HG03469 (cell line): Measurements from ENCODE around the gene ANO2.

Source experiments
- ATAC-seq: cut with Tn5 transposase; IDR thresholded peaks from one replicate; pipeline ENCODE4 v1.9.1; 2021; ENCODE audit warnings: mild to moderate bottlenecking, moderate library complexity, moderate number of reproducible peaks; ENCODE audit not compliant: unreplicated experiment

The ANO2 gene

DNA sequence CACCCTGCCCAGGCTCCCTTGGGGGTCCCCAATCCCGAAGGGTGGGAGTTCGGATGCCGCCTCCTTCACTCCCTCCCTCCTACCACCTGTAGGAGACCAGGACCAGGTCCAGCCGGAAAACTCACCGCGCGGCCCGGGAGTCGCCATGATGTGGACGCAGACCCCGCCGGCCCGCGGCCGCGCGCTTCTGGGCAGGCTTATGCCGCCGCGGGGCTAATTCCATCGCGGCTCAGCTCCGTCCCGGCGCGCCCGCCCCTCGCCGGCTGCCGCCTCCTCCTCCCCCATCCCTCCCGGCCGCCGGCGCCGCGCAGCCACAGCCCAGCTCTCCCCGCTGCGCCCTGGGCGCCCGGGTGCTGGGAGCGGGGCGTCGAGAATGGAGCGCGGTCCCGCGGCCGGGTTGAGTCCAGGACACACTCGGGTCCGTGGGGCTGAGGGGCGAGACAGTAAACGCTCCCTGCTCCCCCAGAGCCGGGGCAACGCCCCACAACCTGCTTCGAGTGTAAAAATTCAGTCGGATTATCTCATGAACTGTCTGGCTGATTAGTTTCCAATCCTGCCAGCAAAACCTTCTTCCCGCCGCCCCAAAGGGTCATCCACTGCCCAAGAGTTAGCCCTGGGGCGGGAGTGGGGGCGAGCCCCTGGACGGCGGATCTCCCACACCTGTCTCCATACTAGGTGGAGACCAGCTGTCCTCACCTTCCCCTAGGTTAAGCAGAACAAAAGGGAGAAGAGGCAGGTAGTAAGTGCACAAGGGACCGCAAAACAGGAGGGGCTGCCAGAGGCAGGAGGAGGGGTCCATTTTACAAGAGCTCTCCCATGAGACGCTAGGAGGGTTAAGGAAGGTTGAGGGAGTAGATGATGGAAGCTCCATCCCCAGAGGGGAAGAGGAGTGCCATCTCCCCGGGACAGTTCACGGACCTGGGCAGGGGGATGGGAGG lies at the start of gene ANO2:
Gene ANO2 (minus strand): TSS at position 189 of the 938 bp plus-strand sequence. CDS start 42 bp downstream, at position 147.
- ATAC-seq = no peak

GRCh38 chr12:5989621-5990020 lies 44.6 kb upstream of the ANO2 start:
- no peak for ATAC-seq

- ATAC-seq = no peak
Measured at GRCh38 chr12:5988659-5989116, 43.6 kb upstream of the ANO2 start.

DNA sequence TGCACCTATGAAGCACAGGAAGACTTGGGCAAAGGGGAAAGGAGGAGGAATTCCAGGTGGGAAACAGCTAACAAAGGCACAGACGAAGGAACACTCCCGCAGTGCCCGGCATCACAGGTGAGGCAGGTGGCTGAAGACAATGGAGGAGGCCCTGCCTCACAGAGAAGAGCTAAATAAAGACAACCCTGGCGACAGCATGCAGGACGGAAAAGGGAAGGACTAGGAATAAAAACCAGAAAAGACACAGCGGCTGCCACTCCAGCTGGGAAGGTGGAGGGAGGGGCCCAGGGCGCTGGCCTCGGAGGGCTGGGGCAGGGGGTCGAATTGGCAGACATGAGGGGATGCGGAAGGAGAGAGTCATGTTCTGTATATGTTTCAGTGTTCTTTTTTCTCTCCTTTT lies 43.0 kb upstream of the ANO2 start:
- ATAC-seq = no peak

- ATAC-seq = no peak
Measured at GRCh38 chr12:5987573-5987972, 42.5 kb upstream of the ANO2 start.

DNA sequence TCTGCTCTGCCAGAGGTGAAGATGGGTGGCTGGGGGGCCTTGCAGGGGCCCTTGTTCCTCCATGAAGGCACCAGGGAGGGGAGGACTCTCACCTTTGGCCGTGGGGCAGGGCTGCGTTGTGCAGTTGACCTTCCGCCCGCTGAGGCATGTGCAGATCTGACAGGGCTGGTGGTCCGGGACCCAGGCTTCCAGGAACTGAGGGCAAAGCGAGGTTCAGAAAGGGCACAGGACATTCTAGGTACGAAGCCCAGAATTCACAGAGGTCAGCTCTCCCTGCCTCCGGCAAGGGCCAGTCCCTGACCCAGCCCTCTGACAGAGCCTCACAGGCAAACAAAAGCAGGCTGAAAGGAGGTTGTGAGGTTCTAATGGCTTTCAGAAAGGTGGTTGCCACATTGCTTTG lies 40.4 kb upstream of the ANO2 start:
- ATAC-seq = no peak

- ATAC-seq = no peak
Measured at GRCh38 chr12:5984873-5985272, 39.8 kb upstream of the ANO2 start.

GRCh38 chr12:5982106-5982505 lies 37.0 kb upstream of the ANO2 start:
- no peak for ATAC-seq

DNA sequence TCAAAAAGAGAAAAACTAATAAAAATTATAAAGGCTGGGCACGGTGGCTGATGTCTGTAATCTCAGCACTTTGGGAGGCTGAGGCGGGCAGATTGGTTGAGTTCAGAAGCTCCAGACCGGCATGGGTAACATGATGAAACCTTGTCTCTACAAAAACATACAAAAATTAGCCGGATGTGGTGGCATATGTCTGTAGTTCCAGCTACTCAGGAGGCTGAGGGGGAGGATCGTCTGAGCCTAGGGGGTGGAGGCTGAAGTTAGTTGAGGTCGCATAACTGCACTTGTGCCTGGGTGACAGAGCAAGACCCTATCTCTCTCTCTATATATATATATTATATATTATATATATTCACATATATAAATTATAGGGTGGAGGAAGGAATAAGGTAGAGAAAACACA lies 32.5 kb upstream of the ANO2 start:
- no peak for ATAC-seq

- ATAC-seq = no peak
Measured at GRCh38 chr12:5976711-5977110, 31.7 kb upstream of the ANO2 start.

- no peak for ATAC-seq
Measured at GRCh38 chr12:5976196-5976595, 31.1 kb upstream of the ANO2 start.

- no peak for ATAC-seq
Measured at GRCh38 chr12:5973461-5974115, 28.5 kb upstream of the ANO2 start.

- ATAC-seq = no peak
Measured at GRCh38 chr12:5972387-5972786, 27.3 kb upstream of the ANO2 start.

DNA sequence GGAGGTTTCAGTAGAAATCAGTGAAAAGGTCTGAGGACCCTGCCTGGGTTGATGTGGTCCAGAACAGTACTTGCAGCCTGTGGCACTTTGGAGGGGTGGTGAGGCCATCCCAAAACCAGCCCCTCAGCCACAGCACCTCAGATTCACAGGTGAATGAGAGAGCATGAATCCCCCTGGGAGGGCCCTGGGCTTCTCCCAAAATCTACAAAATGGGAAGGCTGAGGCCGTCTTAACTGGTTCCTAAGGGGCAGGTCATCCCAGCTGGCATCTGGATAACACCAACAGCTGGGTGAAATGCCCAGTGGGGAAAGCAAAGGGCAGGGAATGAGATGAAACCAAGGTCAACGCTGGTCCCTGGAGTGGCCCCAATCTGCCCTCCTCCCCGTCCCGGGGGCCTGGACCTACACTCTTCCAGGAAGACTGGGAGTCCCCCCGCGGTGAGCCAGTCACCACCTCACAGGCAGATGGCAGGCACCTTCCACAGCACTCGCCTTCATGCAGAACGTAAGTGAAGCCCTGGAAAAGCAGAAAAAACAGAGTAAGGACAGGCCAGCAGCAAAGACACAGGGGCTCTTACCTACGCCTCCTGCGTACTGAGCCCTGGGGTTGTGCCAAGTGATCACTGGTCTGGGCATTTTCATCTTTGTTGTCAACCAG lies 26.3 kb upstream of the ANO2 start:
- ATAC-seq = no peak

DNA sequence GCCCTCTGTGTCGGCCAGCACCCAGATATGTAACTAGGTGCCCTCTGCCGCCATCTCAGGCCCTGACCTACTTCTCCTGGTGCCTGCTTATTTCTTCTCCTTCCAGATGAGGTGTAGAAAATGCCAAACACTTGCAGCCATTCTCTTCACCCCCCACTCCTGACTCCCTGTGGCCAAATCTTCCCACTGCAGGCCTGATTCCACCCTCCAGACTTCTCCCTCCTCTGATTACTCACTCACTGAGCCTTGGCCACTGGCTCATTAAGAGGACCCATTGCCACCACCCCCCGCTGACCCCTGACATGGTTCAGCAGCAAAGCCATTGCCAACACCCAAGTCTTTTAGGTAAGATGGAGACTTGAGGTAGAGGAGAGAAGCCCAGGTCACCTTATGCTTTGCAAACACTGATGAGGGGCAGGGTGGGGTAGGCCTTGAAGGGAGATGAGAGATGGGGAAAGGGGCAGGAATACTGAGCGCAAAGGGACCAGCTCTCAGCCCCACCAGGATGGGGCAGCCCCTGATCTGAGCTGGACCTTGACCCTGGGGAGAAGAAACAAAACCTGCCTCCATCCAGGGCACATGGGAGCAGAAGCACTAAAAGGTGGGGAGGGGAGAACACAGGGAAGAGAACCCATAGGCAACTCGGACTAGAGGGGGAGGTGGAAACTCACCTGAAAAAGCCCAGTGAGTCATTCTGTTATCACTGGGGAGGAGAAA lies 25.1 kb upstream of the ANO2 start:
- no peak for ATAC-seq

DNA sequence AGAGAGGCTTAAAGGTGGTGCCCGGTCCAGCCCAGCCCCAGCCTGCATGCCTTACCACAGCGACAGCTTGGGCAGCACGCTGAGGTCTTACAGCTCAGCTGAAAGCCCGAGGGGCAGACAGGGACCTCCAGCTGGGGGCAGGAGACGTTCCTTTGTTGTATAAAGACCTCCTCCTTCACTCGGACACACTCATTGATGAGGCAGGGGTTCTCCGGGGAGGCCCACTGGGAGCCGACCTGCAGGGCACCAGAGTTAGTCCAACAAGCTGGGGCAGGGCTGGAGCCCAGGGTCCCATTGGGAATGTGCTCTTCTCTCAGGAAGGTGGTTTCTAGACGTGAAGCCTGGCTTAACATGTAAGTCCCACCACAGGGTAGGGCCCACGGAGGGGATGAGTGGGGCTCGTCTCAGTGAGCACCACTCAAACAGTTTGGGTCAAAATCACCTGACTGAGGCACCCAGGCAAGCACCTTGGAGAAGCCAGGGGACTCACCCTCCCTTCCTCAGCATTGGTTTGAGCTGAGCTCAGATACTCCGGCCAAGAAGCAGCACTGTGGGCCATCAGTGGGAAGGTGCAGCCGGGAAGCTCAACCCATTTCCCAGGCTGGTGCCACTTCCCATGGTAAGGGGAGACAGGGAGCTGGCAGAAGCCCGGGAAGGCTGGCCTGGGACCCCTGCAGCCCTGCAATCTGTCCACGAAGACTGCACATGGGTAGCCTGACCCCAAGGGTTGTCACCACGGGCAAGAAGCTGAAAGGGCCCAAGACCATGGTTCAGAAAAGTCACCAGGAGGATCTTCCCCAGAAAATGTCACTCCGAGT lies 24.3 kb upstream of the ANO2 start:
- no peak for ATAC-seq

- no peak for ATAC-seq
Measured at GRCh38 chr12:5967645-5968415, 22.8 kb upstream of the ANO2 start.

DNA sequence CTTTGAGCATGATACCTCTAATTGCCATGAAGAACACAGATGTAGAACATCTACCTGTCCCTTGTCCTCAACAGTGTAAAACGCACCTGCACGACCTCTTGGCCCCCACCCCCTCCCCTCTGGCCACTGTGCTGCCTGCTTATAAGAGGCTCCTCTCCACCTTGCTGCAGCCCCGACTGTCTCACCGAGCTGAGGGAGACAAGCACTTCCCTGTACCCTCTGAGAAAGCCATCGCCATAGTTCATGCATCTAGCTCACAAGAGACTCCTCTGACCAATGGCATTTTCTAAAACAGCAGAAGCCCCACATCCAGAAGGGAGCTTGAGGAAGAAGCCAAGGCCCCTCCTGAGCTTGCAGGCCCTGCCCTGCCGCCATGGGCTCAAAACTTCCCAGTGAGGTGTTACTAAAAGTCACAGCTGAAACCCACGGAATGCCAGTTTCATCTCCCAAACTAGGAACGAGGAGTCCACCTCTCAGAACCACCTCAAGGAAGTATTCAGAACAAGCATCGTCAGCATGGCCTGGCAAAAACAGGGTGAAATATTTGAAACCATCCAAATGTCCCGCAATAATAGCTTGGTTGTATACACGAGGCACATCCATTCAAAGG lies 21.5 kb upstream of the ANO2 start:
- no peak for ATAC-seq

- ATAC-seq = no peak
Measured at GRCh38 chr12:5965950-5966383, 20.9 kb upstream of the ANO2 start.
